GM18502 (cell line): ENCODE data around the gene CERKL.

ENCODE experiments used
- ATAC-seq: cut with Tn5 transposase; IDR thresholded peaks from one replicate; pipeline ENCODE4 v1.9.1; 2021; ENCODE audit warnings: mild to moderate bottlenecking; ENCODE audit not compliant: unreplicated experiment, poor library complexity

Gene CERKL

GRCh38 chr2:181628590-181629585, 28.0 kb downstream of the CERKL start:
- ATAC-seq = no peak

GRCh38 chr2:181627545-181627944, 29.4 kb downstream of the CERKL start:
- ATAC-seq = no peak

GRCh38 chr2:181626671-181627070, 30.2 kb downstream of the CERKL start:
- ATAC-seq = no peak

- no peak for ATAC-seq
These were observed 33.7 kb downstream of the CERKL start for GRCh38 chr2:181623159-181623558.

GRCh38 chr2:181621779-181622490, 35.0 kb downstream of the CERKL start:
- ATAC-seq = no peak

GRCh38 chr2:181619516-181619915, 37.4 kb downstream of the CERKL start:
- no peak for ATAC-seq

- no peak for ATAC-seq
These were observed 40.2 kb downstream of the CERKL start for GRCh38 chr2:181616715-181617114.

GRCh38 chr2:181614874-181615638, 41.8 kb downstream of the CERKL start:
- ATAC-seq = no peak

GRCh38 chr2:181613241-181613640, 43.7 kb downstream of the CERKL start:
- ATAC-seq = no peak

GRCh38 chr2:181607629-181608590, 49.0 kb downstream of the CERKL start:
- ATAC-seq = no peak

- ATAC-seq = no peak
These were observed 50.7 kb downstream of the CERKL start for GRCh38 chr2:181605889-181606837.

GRCh38 chr2:181602017-181602416, 54.9 kb downstream of the CERKL start:
- ATAC-seq = no peak

GRCh38 chr2:181596556-181596955, 60.3 kb downstream of the CERKL start:
- no peak for ATAC-seq

GRCh38 chr2:181594322-181594721, 62.6 kb downstream of the CERKL start:
- no peak for ATAC-seq

- ATAC-seq = no peak
These were observed 67.1 kb downstream of the CERKL start for GRCh38 chr2:181589779-181590178.

GRCh38 chr2:181588546-181588945, 68.4 kb downstream of the CERKL start:
- no peak for ATAC-seq

- peak; percentile 90 for ATAC-seq
These were observed 70.3 kb downstream of the CERKL start for GRCh38 chr2:181586569-181587081.

GRCh38 chr2:181585732-181586131, 71.2 kb downstream of the CERKL start:
- ATAC-seq = peak; percentile 14
